Osteocyte (in vitro differentiated cells): ENCODE data around the gene CADPS2. TPM values are rescaled to one million over a fixed set of nuclear protein-coding genes. Genes with fewer than 3 reads are reported as not detected.

Source experiments
- DNase-seq: peaks from one replicate; pipeline ENCODE4 v3.0.0; 2021; ENCODE audit warnings: mixed read lengths; ENCODE audit not compliant: unreplicated experiment; ENCODE audit errors: extremely low spot score
- H3K27ac Mint-ChIP-seq: one replicate; pipeline ENCODE4 v1.8.0; 2021; ENCODE audit warnings: mild to moderate bottlenecking, mixed read lengths; ENCODE audit not compliant: unreplicated experiment
- H3K27me3 Mint-ChIP-seq: one replicate; pipeline ENCODE4 v1.8.0; 2021; ENCODE audit warnings: mixed read lengths; ENCODE audit not compliant: unreplicated experiment
- H3K36me3 Mint-ChIP-seq: one replicate; pipeline ENCODE4 v1.8.0; 2021; ENCODE audit warnings: mixed read lengths; ENCODE audit not compliant: unreplicated experiment
- H3K4me1 Mint-ChIP-seq: one replicate; pipeline ENCODE4 v1.8.0; 2021; ENCODE audit warnings: mixed read lengths; ENCODE audit not compliant: unreplicated experiment
- H3K4me3 Mint-ChIP-seq: one replicate; pipeline ENCODE4 v1.8.0; 2021; ENCODE audit warnings: mild to moderate bottlenecking, moderate library complexity, mixed read lengths; ENCODE audit not compliant: unreplicated experiment
- H3K9me3 Mint-ChIP-seq: one replicate; pipeline ENCODE4 v1.8.0; 2021; ENCODE audit warnings: mixed read lengths; ENCODE audit not compliant: unreplicated experiment
- total RNA-seq: library from RNA; stranded (reverse); gene quantifications from 2 replicates; pipeline ENCODE4 v1.2.1, GENCODE V29; 2021
- TF ChIP-seq, protein P1 (sequence below): fragments of 200-600 bp; sonication (generic); IDR thresholded peaks from 2 replicates; pipeline ENCODE4 v1.5.0; 2021; ENCODE audit warnings: antibody characterized with exemption, mild to moderate bottlenecking, moderate library complexity

The CADPS2 gene
- total RNA-seq, 1 donor from 2014 or later: 0.81 TPM

DNA sequence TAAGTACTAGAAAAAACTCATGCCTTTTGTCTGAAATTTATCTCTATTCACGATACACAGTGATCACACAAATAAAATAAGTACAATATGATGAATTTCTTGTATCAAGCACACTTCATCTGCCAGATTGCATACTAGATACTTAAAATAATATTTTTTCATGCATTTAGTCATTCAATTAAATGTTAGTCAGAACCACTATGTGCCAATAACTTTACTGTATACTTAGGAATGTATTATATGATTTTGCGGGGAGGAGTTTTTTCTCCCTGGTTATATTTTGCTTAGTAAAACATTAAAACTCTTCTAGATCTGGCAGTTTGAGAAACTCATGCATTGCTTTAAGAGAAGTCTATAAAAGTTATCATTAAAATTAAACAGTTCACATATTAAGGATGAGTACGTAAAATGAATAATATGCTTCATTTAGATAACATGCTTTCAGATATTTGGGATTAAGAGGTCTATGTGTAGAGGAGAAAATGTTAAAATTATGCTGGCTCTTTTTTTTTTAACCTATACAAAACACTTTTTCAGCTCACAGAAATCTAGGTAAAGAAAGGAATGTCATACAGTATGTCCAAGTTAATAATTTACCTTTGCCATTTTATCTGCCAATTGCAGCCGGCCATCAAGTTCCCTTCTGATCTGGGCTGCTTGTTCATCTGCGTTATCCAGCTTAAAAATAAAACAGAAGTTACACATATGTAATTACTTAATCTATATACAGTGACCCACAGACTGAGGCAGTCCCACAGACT is 257.4 kb downstream of the CADPS2 start:
- no peaks in the 10 kb centered on the region for H3K4me1 Mint-ChIP-seq
- TF ChIP-seq, protein P1, sequence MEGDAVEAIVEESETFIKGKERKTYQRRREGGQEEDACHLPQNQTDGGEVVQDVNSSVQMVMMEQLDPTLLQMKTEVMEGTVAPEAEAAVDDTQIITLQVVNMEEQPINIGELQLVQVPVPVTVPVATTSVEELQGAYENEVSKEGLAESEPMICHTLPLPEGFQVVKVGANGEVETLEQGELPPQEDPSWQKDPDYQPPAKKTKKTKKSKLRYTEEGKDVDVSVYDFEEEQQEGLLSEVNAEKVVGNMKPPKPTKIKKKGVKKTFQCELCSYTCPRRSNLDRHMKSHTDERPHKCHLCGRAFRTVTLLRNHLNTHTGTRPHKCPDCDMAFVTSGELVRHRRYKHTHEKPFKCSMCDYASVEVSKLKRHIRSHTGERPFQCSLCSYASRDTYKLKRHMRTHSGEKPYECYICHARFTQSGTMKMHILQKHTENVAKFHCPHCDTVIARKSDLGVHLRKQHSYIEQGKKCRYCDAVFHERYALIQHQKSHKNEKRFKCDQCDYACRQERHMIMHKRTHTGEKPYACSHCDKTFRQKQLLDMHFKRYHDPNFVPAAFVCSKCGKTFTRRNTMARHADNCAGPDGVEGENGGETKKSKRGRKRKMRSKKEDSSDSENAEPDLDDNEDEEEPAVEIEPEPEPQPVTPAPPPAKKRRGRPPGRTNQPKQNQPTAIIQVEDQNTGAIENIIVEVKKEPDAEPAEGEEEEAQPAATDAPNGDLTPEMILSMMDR: no peak
- H3K36me3 Mint-ChIP-seq: no peaks in the 10 kb centered on the region
- H3K27me3 Mint-ChIP-seq: peaks cover 2% of the 10 kb centered on the region
- no peak overlapping the region for H3K4me3 Mint-ChIP-seq
- H3K9me3 Mint-ChIP-seq: peaks cover 3% of the 10 kb centered on the region
- H3K27ac Mint-ChIP-seq: no peak overlapping the region
- DNase-seq: no peak

DNA sequence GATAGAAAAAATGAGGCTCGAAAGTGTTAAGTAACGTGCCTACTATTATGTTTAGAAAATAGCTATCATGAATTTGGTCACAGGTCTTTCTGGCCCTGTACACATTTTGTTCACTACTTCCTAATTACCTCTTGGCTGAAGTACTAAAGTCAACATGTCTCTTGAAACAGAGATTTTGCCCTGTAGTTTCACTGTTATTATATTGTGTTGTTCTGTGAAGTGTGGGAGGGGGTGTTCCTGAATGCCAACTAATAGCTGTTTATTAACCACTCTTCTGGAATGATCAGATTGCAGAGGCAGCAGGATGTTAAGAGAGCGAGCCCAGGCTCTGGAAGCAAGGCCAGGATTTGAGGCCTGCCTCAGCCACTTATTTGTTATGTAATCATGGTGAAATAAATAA is 259.5 kb downstream of the CADPS2 start:
- Mint-ChIP-seq H3K9me3 (no peaks in the 10 kb centered on the region), H3K4me1 (no peaks in the 10 kb centered on the region), H3K27ac (no peak overlapping the region), H3K27me3 (peaks cover 2% of the 10 kb centered on the region), H3K36me3 (no peaks in the 10 kb centered on the region), H3K4me3 (no peak overlapping the region)
- TF ChIP-seq, protein P1: no peak
- no peak for DNase-seq

DNA sequence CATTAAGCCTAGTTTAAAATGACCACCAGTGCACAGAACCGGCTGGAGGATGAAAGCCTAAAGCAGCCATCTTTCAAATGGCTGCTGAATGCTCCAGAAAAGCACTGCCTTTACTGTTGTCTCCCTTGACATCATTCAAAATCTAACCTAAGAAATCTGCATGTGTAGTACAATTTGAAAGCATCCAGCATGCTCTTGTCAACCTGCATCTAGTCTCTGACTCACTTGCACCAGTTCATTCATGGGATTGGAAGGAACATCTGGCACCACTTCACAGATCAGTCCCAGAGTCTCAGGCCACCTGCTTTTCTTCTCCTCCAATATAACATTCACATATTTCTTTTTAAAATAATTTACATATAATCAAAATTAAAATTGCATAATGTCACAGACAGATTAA is 263.6 kb downstream of the CADPS2 start:
- Mint-ChIP-seq H3K9me3 (no peaks in the 10 kb centered on the region), H3K27me3 (no peaks in the 10 kb centered on the region), H3K4me3 (no peak overlapping the region), H3K36me3 (no peaks in the 10 kb centered on the region), H3K27ac (no peak overlapping the region), H3K4me1 (no peaks in the 10 kb centered on the region)
- DNase-seq: no peak
- TF ChIP-seq, protein P1: no peak

DNA sequence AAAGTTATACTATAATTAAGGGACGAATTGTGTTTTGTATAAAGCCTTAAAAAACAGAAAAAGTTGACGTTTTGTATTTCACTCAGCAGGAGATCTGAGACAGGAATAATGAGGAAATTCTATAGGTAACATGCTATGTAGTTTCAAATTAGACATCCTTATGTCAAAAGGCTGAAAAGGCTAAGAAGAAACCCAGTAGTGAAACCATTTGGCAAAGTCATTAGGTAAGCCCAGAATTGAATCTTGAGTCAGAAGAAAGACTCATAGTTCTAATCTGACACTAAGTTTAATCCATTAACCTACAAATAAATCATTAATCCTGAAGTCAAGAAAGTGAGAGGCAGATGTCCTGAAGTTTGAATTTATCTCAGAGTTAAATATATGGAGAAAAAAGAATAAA is 266.6 kb downstream of the CADPS2 start:
- TF ChIP-seq, protein P1: no peak
- Mint-ChIP-seq H3K27me3 (peaks cover 2% of the 10 kb centered on the region), H3K27ac (no peak overlapping the region), H3K4me1 (no peaks in the 10 kb centered on the region), H3K36me3 (no peaks in the 10 kb centered on the region), H3K4me3 (no peak overlapping the region), H3K9me3 (no peaks in the 10 kb centered on the region)
- DNase-seq: no peak

DNA sequence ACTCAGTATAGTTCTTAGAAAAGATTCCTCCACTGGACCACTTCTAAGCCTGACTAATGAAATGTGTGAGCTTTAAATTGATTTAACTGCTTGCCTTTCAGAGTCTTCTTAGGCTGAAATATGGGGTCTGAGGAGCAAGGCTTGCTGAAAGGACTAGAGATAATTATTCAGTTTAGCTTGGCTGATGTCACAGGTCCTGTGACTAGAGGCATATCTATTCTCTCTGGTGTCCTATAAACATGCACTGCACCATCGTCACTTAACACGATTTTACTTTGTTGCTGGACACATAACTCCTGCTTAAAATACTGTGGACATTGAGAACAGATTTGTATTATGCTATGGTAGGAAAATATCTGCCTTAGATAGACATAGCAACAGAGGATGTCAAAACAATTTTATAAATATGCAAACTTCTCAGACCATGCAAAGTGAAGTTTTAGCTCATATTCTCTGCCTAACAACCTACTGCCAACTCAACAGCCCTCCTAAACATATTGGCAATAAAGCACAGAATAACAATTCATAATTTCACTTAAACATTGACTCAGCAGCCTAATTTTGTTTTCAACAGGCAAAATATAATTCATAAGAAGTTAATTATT is 267.6 kb downstream of the CADPS2 start:
- no peak overlapping the region for H3K4me3 Mint-ChIP-seq
- H3K27ac Mint-ChIP-seq: no peak overlapping the region
- TF ChIP-seq, protein P1: no peak
- H3K27me3 Mint-ChIP-seq: peaks cover 2% of the 10 kb centered on the region
- no peaks in the 10 kb centered on the region for H3K36me3 Mint-ChIP-seq
- DNase-seq: no peak
- no peaks in the 10 kb centered on the region for H3K4me1 Mint-ChIP-seq
- H3K9me3 Mint-ChIP-seq: no peaks in the 10 kb centered on the region
